IMR-90 (cell line): ENCODE data around the gene PRXL2B. TPM values are rescaled to one million over a fixed set of nuclear protein-coding genes. Genes with fewer than 3 reads are reported as not detected.

Experiments
- ATAC-seq: fragments of 200-7000 bp; cut with Tn5 transposase; 2 replicates; pipeline ENCODE4 v1.9.1; 2020; ENCODE audit warnings: low read depth, mild to moderate bottlenecking, moderate library complexity
- BruUV-seq: library from RNA; stranded (reverse); fragments of 400-500 nt; replicated peaks from 2 replicates; lab custom pipeline; 2021; lab: Mats Ljungman, UMichigan
- CTCF ChIA-PET: fragments of 300-600 bp; formaldehyde crosslinking; extraction: SDS; loops from one replicate; lab custom pipeline; 2021; ENCODE audit warnings: antibody characterized with exemption; lab: Yijun Ruan, JAX
- POLR2A ChIA-PET: fragments of 300-600 bp; sonication (Branson Sonifier 250); formaldehyde crosslinking; loops from one replicate; lab custom pipeline; 2022; ENCODE audit warnings: antibody characterized with exemption; ENCODE audit not compliant: unreplicated experiment; lab: Charles Lee
- DNase-seq: peaks from one replicate; pipeline ENCODE4 v3.0.0; 2013
- H2AFZ ChIP-seq: replicated peaks from 2 replicates; pipeline ENCODE3; 2013; ENCODE audit warnings: low read length, mild to moderate bottlenecking; ENCODE audit not compliant: poor library complexity
- H2AK5ac ChIP-seq: 2 replicates; pipeline ENCODE4 v1.6.1; 2013; ENCODE audit warnings: low read depth, low read length, inconsistent platforms
- H2AK9ac ChIP-seq: replicated peaks from 2 replicates; pipeline ENCODE3; 2013; ENCODE audit warnings: mild to moderate bottlenecking, low read depth, low read length, moderate library complexity; ENCODE audit not compliant: poor library complexity
- H2BK120ac ChIP-seq: 2 replicates; pipeline ENCODE4 v1.6.1; 2013; ENCODE audit warnings: low read depth, low read length, inconsistent platforms
- H2BK15ac ChIP-seq: 3 replicates; pipeline ENCODE4 v1.6.1; 2013; ENCODE audit warnings: low read depth, low read length, inconsistent platforms
- H2BK20ac ChIP-seq: 2 replicates; pipeline ENCODE4 v1.6.1; 2013; ENCODE audit warnings: low read depth, mild to moderate bottlenecking, inconsistent platforms, low read length, moderate library complexity
- H2BK5ac ChIP-seq: 2 replicates; pipeline ENCODE4 v1.6.1; 2013; ENCODE audit warnings: mild to moderate bottlenecking, low read depth, low read length, inconsistent platforms; ENCODE audit not compliant: poor library complexity, severe bottlenecking
- H3K14ac ChIP-seq: replicated peaks from 2 replicates; pipeline ENCODE4 v1.6.1; 2013; ENCODE audit warnings: low read depth, low read length, inconsistent platforms
- H3K18ac ChIP-seq: 2 replicates; pipeline ENCODE4 v1.6.1; 2013; ENCODE audit warnings: low read depth, low read length, control low read depth
- H3K23ac ChIP-seq: 2 replicates; pipeline ENCODE4 v1.6.1; 2013; ENCODE audit warnings: low read depth, low read length, inconsistent platforms
- H3K27ac ChIP-seq: 2 replicates; pipeline ENCODE4 v1.5.1; 2013; ENCODE audit warnings: mild to moderate bottlenecking, control low read depth, low read length; ENCODE audit not compliant: insufficient read depth
- H3K27me3 ChIP-seq: 2 replicates; pipeline ENCODE4 v1.6.1; 2013; ENCODE audit warnings: low read length; ENCODE audit not compliant: control insufficient read depth, insufficient read depth
- H3K36me3 ChIP-seq: 2 replicates; pipeline ENCODE4 v1.6.1; 2013; ENCODE audit warnings: low read length, mixed read lengths; ENCODE audit not compliant: control insufficient read depth, insufficient read depth
- H3K4ac ChIP-seq: 2 replicates; pipeline ENCODE4 v1.6.1; 2013; ENCODE audit warnings: low read depth, low read length, inconsistent platforms
- H3K4me1 ChIP-seq: 2 replicates; pipeline ENCODE4 v1.6.1; 2013; ENCODE audit warnings: low read length, mixed read lengths; ENCODE audit not compliant: control insufficient read depth, insufficient read depth
- H3K4me2 ChIP-seq: 2 replicates; pipeline ENCODE4 v1.6.1; 2013; ENCODE audit warnings: low read depth, mild to moderate bottlenecking, control low read depth, low read length, moderate library complexity
- H3K4me3 ChIP-seq: 2 replicates; pipeline ENCODE4 v1.5.1; 2013; ENCODE audit warnings: low read depth, mild to moderate bottlenecking, control low read depth, low read length, moderate library complexity; ENCODE audit not compliant: insufficient read depth
- H3K56ac ChIP-seq: 2 replicates; pipeline ENCODE4 v1.6.1; 2013; ENCODE audit warnings: low read length, inconsistent platforms; ENCODE audit not compliant: insufficient read depth; ENCODE audit errors: extremely low read depth
- H3K79me1 ChIP-seq, 2 experiments: 2 replicates each; pipeline ENCODE4 v1.6.1; 2013; ENCODE audit warnings: low read length in 2 of 2, inconsistent platforms in 1 of 2, low read depth in 1 of 2
- H3K9ac ChIP-seq: 2 replicates; pipeline ENCODE4 v1.6.1; 2013; ENCODE audit warnings: low read depth, low read length, control low read depth
- H3K9me1 ChIP-seq: 2 replicates; pipeline ENCODE4 v1.6.1; 2013; ENCODE audit warnings: low read length, inconsistent platforms; ENCODE audit not compliant: insufficient read depth
- H3K9me3 ChIP-seq: 2 replicates; pipeline ENCODE4 v1.6.1; 2013; ENCODE audit warnings: low read length; ENCODE audit not compliant: control insufficient read depth, insufficient read depth
- H4K20me1 ChIP-seq: 2 replicates; pipeline ENCODE4 v1.6.1; 2013; ENCODE audit warnings: low read length, inconsistent platforms; ENCODE audit not compliant: insufficient read depth
- H4K5ac ChIP-seq: 2 replicates; pipeline ENCODE4 v1.6.1; 2013; ENCODE audit warnings: mild to moderate bottlenecking, low read depth, low read length, control low read depth
- H4K8ac ChIP-seq, 2 experiments: 2 replicates each; pipeline ENCODE4 v1.6.1; 2013; ENCODE audit warnings: low read depth in 2 of 2, low read length in 2 of 2, control low read depth in 1 of 2, inconsistent platforms in 1 of 2
- H4K91ac ChIP-seq: 2 replicates; pipeline ENCODE4 v1.6.1; 2013; ENCODE audit warnings: low read depth, low read length, inconsistent platforms; ENCODE audit not compliant: insufficient read depth
- BHLHE40 ChIP-seq: fragments of 150-350 bp; IDR thresholded peaks from 2 replicates; pipeline ENCODE4 v1.6.1; 2016; ENCODE audit warnings: mild to moderate bottlenecking, low read depth, low read length
- CHD1 ChIP-seq: IDR thresholded peaks from 2 replicates; pipeline ENCODE4 v1.6.1; 2012; ENCODE audit warnings: low read depth, low read length, improper control_type of control experiment
- FOS ChIP-seq: fragments of 150-350 bp; IDR thresholded peaks from 2 replicates; pipeline ENCODE4 v1.6.1; 2016; ENCODE audit warnings: low read depth, low read length
- MAFK ChIP-seq: IDR thresholded peaks from 2 replicates; pipeline ENCODE4 v1.6.1; 2012; ENCODE audit warnings: low read depth, low read length, improper control_type of control experiment
- POLR2A ChIP-seq: IDR thresholded peaks from 2 replicates; pipeline ENCODE4 v1.6.1; 2012; ENCODE audit warnings: mild to moderate bottlenecking, low read depth, low read length
- RAD21 ChIP-seq: IDR thresholded peaks from 2 replicates; pipeline ENCODE4 v1.6.1; 2012; ENCODE audit warnings: low read length, improper control_type of control experiment
- RFX5 ChIP-seq: IDR thresholded peaks from 2 replicates; pipeline ENCODE4 v1.8.0; 2012; ENCODE audit warnings: low read depth, mild to moderate bottlenecking, low read length, moderate library complexity
- USF2 ChIP-seq: fragments of 150-350 bp; IDR thresholded peaks from 2 replicates; pipeline ENCODE4 v1.6.1; 2017; ENCODE audit warnings: mild to moderate bottlenecking, antibody characterized with exemption, low read length, low read depth
- WGBS, 2 experiments: methylation state at CpG; one replicate each; pipeline versions ENCODE4 v1.1.5 to v1.1.7; 2013; ENCODE audit warnings: missing lambda C conversion rate in 2 of 2; ENCODE audit not compliant: insufficient read length in 1 of 2; ENCODE audit errors: extremely low coverage in 2 of 2; 5-methylcytosine and 5-hydroxymethylcytosine counted together
- dilution Hi-C: fragments of 300-500 bp; cut with HindIII; formaldehyde crosslinking; loops from one replicate; pipeline ENCODE4 v1.14.3; 2018; ENCODE audit warnings: low sequenced_read_pairs; ENCODE audit not compliant: unreplicated experiment
- in situ Hi-C: fragments of 300-500 bp; cut with MboI; formaldehyde crosslinking; loops from 3 replicates; pipeline ENCODE4 v1.14.3; 2019; ENCODE audit warnings: low sequenced_read_pairs, inconsistent platforms, mixed read lengths
- intact Hi-C: fragments of 100-400 bp; cut with micrococcal nuclease; formaldehyde crosslinking; loops from 2 replicates; pipeline ENCODE4 v1.10.0; 2022
- polyA plus RNA-seq, 3 experiments: library from polyadenylated mRNA; depleted of rRNA; stranded (reverse); fragments of >200 nt; gene quantifications; 2 replicates each; pipeline ENCODE4 v1.2.3, GENCODE V29; 2012; ENCODE audit warnings: low replicate concordance in 1 of 3
- total RNA-seq: library from RNA; depleted of rRNA; stranded (reverse); fragments of >200 nt; gene quantifications from 2 replicates; pipeline ENCODE4 v1.2.3, GENCODE V29; 2012
- TF ChIP-seq, protein P1 (sequence below): fragments of 150-350 bp; IDR thresholded peaks from 2 replicates; pipeline ENCODE4 v1.6.1; 2016; ENCODE audit warnings: low read depth, mild to moderate bottlenecking, low read length, moderate library complexity, borderline replicate concordance

PRXL2B gene
- total and polyA plus RNA-seq, 2 of the 4 experiments (the other 2 are of a cell fraction), result 10.9 to 22.3 TPM

DNA sequence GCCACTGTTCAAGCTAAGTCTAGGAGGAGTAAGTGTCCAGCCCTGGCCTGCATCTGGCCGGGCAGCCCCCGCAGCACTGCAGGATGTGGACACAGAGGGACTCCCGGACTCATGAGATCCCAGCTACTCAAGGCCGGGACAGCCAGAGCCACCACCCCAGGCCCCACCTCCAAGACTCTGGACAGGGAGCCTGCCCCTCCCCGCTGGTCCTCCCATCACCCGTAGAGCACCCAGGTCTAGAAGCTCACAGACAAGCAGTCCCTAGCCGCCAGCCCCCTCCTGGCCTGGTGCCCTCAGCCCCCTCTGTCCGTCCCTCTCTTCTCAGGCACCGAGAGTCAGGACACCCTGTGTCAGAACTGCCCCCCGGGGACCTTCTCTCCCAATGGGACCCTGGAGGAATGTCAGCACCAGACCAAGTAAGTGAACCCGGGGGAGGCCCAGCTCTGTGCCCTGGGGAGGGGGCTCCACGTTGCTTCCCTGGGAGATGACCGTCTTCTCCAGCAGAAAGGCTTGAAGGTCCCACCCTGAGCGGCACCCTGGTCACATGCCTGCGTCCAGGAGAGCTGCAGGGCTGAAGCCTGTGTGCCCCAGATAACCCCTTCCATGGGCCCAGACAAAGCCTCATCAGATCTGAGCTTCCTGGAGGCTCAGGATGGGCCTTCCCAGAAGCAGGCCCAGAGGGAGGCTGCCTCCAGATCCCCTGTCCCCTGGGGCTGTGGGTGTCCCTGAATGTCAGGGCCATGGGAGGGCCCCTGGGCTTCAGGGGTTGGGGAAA, 26.1 kb upstream of the PRXL2B start:
- Histone ChIP-seq H3K79me1 (no peaks in the 10 kb centered on the region), H4K8ac (no peak overlapping the region), H2AK9ac (no peak overlapping the region), H3K9me1 (no peaks in the 10 kb centered on the region), H3K4ac (no peak overlapping the region), H3K18ac (no peak overlapping the region), H4K20me1 (no peaks in the 10 kb centered on the region), H3K4me2 (no peak overlapping the region), H4K5ac (no peak overlapping the region), H3K9me3 (no peaks in the 10 kb centered on the region), H3K27ac (no peak overlapping the region), H4K91ac (no peak overlapping the region), H3K56ac (no peak overlapping the region), H2BK20ac (no peak overlapping the region), H2AFZ (no peak overlapping the region), H2BK120ac (no peak overlapping the region), H3K27me3 (peaks cover 10% of the 10 kb centered on the region; the same call in 1 of the 2 replicates), H3K14ac (no peak overlapping the region), H2BK15ac (no peak overlapping the region), H3K23ac (no peak overlapping the region), H3K4me1 (no peaks in the 10 kb centered on the region), H3K4me3 (no peak overlapping the region), H2AK5ac (no peak overlapping the region), H2BK5ac (no peak overlapping the region), H3K9ac (no peak overlapping the region), H3K36me3 (no peaks in the 10 kb centered on the region)
- in situ Hi-C loops (no loop called here), dilution Hi-C loops (no loop called here), intact Hi-C loops (no loop called here)
- ChIA-PET POLR2A (no interaction called here), CTCF (interaction anchor here (1.0 kb wide), 1 partner anchor 25 kb away, joined by 4 read pairs; no protein-coding TSS in a partner anchor)
- no TSS peak for BruUV-seq
- no peak for ATAC-seq
- WGBS, 2 experiments, result 63% methylated on average over 5 of the region's 15 CpGs; no CpG with 5 or more reads in 1 of the 2 experiments
- no peak for DNase-seq
- no peak for TF ChIP-seq CHD1
- no peak for TF ChIP-seq RFX5
- TF ChIP-seq MAFK, result no peak
- TF ChIP-seq RAD21, result no peak
- no peak for TF ChIP-seq BHLHE40
- TF ChIP-seq USF2, result no peak
- TF ChIP-seq POLR2A, result no peak
- TF ChIP-seq, protein P1, sequence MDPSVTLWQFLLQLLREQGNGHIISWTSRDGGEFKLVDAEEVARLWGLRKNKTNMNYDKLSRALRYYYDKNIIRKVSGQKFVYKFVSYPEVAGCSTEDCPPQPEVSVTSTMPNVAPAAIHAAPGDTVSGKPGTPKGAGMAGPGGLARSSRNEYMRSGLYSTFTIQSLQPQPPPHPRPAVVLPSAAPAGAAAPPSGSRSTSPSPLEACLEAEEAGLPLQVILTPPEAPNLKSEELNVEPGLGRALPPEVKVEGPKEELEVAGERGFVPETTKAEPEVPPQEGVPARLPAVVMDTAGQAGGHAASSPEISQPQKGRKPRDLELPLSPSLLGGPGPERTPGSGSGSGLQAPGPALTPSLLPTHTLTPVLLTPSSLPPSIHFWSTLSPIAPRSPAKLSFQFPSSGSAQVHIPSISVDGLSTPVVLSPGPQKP, result no peak
- TF ChIP-seq FOS, result no peak
